Activated T-helper 1 cell treated with Interleukin-2 at 50 U/mL for 16 hours (primary cell): ENCODE measurements around the gene LEFTY1.
"Not testable (repeated sequence)": the region's sequence is repeated elsewhere in the genome, so short reads cannot be mapped to it uniquely, and the experiment has no call there.

Experiments used
- DNase-seq: peaks from one replicate; pipeline ENCODE4 v3.0.0-alpha.2; 2020; ENCODE audit warnings: low read depth

Gene LEFTY1, protein sequence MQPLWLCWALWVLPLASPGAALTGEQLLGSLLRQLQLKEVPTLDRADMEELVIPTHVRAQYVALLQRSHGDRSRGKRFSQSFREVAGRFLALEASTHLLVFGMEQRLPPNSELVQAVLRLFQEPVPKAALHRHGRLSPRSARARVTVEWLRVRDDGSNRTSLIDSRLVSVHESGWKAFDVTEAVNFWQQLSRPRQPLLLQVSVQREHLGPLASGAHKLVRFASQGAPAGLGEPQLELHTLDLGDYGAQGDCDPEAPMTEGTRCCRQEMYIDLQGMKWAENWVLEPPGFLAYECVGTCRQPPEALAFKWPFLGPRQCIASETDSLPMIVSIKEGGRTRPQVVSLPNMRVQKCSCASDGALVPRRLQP

GRCh38 chr1:225888898-225889601, at the start of gene LEFTY1:
Gene LEFTY1, minus strand, starts transcription at chr1:225889146. Its CDS starts 80 bp downstream, at chr1:225889066.
- DNase-seq: no peak

DNA sequence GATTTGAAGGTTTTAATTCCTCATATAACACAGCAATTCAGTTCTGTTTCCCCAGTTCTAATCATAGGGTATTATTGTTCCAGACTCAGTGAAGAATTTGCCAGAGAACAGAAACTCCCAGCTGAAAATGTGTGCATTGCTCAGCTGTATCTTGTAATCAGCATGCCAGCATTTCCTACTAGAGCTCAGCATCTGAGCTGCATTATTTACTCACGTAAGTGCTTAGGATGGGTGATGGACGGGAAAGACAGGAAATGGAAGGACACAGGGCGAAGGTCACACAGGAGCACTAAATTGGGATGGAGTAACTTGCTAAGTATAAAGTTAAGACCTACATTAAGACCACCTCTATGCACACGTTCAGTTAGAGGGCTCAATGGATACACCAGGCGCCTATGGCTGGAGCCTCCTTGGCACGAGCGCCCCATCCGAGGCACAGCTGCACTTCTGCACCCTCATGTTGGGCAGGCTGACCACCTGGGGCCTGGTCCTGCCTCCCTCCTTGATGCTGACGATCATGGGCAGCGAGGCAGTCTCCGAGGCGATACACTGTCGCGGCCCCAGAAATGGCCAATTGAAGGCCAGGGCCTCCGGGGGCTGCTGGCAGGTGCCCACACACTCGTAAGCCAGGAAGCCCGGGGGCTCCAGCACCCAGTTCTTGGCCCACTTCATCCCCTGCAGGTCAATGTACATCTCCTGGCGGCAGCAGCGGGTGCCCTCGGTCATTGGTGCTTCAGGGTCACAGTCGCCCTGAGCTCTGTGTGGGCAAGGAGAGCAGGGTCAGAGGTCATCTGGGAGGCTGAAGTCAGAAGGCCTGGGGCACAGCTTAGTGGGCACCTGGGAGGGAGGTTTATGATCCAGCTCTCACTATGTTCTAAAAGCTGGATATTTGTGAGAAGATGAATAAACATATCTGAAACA, 48.4 kb upstream of the LEFTY1 start:
- DNase-seq: no peak

- DNase-seq: no peak
These were observed 47.6 kb upstream of the LEFTY1 start for GRCh38 chr1:225936523-225936922.

GRCh38 chr1:225936086-225936485, 47.1 kb upstream of the LEFTY1 start:
- DNase-seq: not testable (repeated sequence)

- DNase-seq: no peak
These were observed 45.8 kb upstream of the LEFTY1 start for GRCh38 chr1:225934711-225935110.

DNA sequence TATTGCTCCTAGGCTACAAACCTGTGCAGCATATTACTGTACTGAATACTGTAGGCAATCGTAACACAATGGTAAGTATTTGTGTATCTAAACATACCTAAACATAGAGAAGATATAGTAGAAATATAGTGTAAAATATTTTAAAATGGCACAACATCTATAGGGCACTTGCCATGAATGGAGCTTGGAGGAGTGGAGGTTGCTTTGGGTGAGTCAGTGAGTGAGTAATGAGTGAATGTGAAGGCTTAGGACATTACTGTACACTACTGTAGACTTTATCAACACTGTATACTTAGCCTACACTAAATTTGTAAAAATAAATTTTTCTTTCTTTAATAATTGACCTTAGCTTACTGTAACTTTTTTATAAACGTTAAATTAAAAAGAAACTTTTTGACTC, 44.1 kb upstream of the LEFTY1 start:
- DNase-seq: no peak

DNA sequence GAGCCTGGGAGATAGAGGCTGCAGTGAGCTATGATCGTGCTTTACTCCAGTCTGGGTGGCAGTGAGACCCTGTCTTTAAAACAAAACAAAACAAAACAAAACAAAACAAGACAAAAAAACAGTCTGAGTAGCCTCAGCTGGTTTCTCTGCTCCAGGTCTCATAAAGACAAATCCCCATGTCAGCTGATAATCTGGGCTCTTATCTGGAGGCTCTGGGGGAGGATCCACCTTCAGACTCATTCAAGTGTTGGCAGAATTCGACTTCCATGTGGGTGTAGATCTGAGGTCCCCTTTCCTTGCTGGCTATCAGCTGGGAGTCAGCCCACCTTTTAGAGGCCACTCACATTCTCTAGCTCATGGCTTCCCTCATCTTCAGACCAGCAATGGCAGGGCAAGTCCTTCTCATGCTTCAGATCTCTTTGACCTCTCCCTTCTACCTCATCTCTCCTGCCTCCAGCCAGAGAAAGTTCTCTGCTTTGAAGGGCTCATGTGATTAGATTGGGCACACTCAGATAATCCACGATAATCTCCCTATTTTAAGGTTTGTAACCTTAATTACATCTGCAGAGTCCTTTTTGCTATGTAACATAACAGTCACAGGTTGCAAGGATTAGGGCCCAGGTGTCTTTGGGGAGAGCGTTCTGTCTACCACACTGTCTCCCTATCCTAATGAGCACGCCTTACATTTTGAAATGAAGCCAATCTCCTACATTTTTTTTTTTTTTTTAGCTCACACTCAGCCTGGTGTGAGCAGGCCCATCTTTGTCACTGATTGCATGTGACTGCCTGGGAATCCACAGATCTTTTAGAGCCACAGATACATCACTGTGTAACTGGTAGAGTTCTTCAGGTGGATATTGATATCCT, 42.6 kb upstream of the LEFTY1 start:
- no peak for DNase-seq

DNA sequence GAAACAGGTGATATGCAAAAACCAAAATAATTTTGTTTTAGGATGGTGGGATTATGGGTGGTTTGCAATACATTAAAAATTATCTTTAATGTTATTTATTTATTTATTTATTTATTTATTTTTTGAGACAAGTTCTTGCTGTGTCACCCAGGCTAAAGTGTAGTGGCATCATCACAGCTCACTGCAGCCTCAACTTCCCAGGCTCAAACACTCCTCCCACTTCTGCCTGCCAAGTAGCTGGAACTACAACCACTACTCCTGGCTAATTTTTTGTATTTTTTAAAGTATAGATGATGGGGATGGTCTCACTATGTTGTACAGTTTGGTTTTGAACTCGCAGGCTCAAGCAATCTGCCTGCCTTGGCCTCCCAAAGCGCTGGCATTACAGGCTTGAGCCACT, 41.6 kb upstream of the LEFTY1 start:
- no peak for DNase-seq

GRCh38 chr1:225929462-225929861, 40.5 kb upstream of the LEFTY1 start:
- not testable (repeated sequence) for DNase-seq

GRCh38 chr1:225928186-225929175, 39.5 kb upstream of the LEFTY1 start:
- no peak for DNase-seq

- no peak for DNase-seq
These were observed 37.7 kb upstream of the LEFTY1 start for GRCh38 chr1:225926551-225927113.

GRCh38 chr1:225923692-225924555, 35.0 kb upstream of the LEFTY1 start, which contains the start of gene PYCR2:
Gene PYCR2, minus strand, starts transcription at chr1:225924250. Its CDS starts 140 bp downstream, at chr1:225924110.
- DNase-seq: peak; percentile 93

GRCh38 chr1:225923381-225923691, 34.4 kb upstream of the LEFTY1 start:
- no peak for DNase-seq

DNA sequence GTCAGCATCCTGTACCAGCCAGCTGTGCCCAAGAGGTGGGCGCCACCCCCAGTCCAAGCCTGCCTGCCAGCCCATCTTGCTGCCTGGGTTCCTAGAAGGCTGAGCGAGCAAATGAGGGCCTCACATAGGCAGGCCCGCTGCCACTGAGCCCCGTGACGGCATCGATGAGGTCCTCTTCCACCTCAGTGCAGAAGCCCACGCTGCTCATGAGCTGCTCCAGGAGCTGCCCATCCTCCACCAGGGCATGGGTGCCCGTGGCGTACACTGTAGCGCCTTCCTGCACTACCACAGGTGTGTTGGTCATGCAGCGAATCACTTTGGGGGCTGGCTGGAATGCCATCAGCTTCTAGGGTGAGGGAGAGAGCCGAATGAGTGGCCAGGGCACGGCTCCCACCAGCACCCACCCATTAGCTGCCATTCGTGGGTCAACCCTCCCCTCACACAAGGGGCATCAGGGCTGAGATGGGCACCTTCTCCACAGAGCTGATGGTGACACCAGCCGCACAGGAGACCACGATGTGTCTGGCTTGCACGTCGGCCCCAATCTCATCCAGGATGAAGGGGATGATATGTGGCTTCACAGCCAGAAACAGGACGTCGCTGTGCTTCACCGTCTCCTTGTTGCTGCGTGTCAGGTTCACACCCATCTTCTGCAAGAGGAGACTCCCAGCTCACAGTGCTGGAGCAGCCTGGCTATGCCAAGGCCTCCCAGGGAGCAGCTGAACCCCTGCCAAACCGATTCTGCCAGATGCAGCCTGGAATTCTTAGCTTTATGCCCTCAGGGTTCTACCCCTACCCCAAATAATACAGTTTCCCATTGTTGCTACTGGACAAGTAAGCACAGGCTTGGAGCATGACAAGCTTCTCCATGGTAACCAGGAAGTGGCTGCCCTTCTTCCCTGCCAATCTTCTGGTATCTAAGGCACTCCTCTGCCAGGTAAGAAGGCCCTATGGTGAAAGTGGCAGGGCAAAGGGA, 33.1 kb upstream of the LEFTY1 start:
- no peak for DNase-seq

GRCh38 chr1:225919906-225920305, 31.0 kb upstream of the LEFTY1 start:
- DNase-seq: no peak

- no peak for DNase-seq
These were observed 29.3 kb upstream of the LEFTY1 start for GRCh38 chr1:225918280-225918679.

GRCh38 chr1:225917536-225917935, 28.6 kb upstream of the LEFTY1 start:
- no peak for DNase-seq

DNA sequence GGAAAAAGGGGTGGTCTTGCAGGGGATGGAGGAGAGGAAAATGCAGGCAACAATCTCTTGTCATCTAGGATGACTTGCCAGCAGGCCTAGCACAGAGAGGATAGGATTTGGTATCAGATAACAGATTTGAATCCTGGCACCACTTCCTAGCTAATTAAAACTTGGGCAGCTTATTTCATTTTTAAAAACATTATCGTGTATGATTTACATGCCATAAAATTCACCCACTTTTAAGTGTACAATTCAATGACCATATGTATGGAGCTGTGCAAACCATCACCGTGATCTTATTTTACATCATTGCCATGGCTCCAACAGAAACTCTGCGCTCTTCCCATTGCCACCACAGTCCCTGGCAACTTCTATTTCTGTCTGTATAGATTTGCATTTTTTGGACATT, 28.2 kb upstream of the LEFTY1 start:
- no peak for DNase-seq
